Activated T-cell treated with anti-CD3 and anti-CD28 coated beads for 1 hour (primary cell): ENCODE data around the gene ENTREP3.
"Not testable (repeated sequence)": the region's sequence is repeated elsewhere in the genome, so short reads cannot be mapped to it uniquely, and the experiment has no call there.

Source experiments
- DNase-seq: peaks from one replicate; pipeline ENCODE4 v3.0.0-alpha.2; 2020; ENCODE audit warnings: low read depth

ENTREP3 gene

DNA sequence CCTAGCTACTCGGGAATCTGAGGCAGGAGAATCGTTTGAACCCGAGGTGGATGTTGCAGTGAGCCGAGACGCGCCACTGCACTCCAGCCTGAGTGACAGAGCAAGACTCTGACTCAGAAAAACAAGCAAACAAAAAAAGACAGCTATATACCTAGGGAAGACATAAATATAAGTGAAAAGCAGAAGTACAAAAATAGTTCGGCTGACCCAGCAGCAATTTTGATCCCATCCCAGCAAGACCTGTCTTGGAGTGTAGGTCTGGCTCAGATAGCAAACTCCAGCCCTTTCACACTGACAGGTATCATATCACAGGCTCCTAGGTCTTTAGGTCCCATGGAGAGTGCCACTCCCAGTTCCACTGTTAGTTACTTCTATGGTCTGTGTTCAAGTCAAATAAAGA, 32.2 kb downstream of the ENTREP3 start:
- no peak for DNase-seq

DNA sequence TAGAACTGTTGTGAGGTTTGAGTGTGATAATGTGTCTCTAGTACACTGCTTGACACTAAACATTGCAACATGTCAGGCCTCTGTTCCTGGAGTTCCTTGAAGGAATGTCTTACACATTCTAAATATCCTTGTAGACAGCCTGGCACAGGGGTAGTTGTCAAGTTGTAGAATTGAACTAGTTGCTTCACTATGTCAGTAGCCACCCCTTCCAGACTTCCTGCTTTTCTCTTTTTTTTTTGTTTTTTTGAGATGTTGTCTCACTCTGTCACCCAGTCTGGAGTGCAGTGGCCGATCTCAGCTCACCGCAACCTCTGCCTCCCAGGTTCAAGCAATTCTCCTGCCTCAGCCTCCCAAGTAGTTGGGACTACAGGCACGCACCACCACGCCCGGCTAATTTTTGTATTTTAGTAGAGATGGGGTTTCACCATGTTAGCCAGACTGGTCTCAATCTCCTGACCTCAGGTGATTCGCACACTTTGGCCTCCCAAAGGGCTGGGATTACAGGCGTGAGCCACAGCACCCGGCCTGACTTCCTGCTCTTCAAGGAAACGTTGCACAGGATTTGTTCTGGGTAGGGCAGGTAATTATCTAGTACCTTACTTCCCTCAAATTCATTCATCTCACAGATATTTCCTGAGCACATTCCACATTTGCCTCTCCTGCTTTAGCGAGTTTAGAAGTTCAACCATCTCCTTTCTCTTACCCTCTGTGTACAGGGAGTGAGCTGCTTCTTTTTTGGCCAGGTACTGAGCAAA, 34.9 kb downstream of the ENTREP3 start:
- DNase-seq, result not testable (repeated sequence)

DNA sequence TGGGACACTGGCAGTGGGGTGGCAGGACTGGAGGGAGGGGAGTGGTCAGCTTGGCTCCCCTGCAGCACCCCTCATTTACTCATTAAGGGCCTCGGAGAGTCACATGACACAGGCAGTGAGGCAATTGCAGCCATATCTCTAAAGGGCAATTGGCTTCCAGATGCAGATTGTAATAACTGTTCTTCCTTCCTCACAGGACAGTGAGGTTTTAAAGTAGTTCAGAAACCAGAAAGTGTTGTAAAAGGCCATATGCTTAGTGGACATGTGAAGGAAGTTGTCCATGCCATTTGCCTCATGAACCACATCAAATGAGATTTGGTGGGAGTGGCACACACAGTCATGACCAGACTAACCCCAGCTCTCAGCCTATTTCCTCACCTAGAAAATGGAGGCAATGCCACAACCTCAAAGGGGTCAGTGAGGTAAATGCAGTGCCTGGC, 35.7 kb downstream of the ENTREP3 start:
- no peak for DNase-seq

DNA sequence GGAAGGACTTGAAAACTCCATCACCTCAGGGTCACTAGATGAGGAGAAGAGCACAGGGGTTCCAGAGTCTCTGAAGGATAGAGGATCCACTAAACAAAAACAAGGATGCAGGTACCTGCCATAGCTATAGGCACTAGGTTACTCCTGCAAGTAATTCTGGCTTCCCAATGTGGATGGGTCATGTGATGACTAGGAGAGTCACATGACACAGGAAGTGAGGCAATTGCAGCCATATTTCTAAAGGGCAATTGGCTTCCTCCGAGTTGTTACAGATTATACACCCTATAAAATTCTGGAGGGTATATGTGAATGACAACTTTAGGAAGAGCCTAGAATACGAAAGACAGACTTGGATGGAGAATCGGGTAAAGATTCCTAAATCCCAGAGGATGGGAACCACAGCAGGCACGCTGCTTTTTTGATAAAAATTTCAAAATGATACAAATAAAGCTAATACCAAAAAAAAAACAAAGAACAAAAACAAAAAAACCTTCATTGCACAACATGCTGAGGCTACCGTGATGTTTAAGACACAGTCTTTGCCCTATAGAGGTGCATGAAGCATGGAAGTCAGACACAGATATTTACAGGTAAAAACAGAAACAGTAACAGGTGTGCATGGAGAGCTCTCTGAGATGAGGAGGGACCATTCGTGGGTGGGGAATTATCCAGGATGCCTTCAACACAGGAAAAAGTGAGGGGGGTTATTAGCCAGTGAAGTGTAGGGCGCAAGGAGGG, 36.3 kb downstream of the ENTREP3 start:
- DNase-seq, result no peak

DNA sequence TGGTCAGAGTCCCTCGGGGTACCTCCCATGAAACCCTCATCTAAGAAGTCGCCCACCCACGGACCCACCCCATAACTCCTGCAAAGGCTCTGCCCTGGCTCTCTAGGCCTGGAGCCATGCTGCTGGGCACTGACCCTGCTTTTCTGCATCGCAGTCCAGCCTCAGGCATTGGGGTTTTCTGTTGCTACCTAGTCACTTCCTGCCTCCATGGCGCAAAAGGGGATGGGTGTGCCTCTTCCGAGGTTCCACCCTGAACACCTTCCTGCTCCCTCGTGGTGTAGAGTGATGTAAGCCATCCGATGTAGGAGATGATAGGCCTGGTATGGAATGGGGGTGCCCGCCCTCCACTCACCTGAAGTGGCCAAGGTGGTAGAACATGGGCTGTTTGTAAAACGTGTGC, 40.6 kb downstream of the ENTREP3 start:
- DNase-seq, result not testable (repeated sequence)

DNA sequence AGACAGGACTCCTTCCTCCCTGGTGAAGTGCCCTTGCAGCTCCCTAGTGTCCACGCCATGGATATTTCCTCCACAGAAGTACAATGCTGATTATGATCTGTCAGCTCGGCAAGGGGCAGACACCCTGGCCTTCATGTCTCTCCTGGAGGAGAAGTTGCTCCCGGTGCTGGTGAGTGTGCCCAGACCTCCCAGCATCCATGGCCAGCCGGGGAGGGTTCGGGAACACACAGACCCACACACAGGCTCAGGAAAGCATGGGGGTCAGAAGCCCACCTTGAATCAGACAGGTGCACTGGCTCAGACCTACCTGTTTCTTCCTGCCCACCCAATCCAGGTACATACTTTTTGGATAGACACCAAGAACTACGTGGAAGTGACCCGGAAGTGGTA, 43.2 kb downstream of the ENTREP3 start:
- DNase-seq, result not testable (repeated sequence)

DNA sequence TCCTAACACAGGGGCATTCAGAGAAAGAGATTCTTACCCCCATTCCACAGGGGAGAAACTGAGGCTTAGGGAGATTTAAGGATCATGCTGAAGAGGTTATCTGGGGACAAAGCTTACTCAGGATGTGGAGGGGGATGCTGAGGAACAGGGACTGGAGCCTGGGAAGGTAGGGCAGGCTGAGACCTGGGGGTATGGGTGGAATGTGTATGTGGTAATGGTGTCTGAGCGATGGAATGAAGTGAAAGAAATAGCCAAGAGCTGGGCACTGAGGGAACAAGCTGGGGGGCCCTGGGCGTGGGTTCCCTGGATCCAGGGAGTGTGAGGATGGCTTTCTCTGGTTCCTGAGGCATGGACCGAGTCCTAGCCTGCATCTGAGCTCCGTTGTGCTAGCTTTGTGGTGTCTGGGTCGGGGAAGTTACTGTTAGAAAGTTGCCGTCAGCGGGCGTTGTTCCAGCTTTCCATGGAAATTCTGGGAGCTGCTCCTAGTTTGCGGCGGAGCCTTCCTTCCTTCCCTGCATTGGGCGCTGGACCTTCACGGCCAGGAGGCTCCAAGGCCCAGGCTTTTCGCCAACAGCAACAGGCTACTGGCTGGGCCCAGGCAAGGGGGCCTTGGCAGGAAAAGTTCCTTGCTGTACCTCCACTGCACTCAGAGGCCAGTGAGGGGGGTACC, 43.8 kb downstream of the ENTREP3 start:
- not testable (repeated sequence) for DNase-seq

DNA sequence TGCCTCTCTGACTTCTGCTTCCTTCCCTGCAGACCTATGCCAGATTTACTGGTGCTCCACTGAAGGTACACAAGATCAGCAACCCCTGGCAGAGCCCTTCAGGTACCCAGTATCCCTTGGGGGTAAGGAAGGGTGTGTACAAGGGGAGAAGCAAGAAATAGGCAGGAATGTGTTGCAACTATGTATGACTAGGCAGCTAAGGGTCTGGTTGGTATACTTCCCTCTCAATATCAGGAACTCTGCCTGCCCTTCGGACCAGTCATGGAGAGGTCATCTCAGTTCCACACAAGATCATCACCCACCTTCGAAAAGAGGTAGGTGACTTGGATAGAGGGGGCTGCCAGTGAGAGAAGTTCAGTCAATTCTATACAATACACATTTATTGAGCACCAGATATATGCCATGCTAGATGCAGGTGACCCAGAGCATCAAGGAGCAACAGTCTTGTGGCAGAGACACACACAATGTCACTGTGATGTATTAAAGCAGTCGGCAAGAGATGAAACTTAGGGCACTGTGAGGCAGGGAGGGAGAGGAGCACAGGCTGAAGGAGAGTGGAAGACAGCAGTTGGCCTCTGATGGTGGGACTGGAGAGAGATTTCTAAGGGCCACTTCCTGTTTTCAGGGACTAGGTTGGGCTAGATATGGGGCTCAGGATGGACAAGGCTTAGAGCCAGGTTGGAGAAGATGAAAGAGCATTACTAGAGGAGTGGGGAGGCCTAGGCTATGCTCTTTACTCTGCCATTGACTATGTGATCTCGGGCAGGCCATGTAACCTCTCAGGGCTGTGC, 44.8 kb downstream of the ENTREP3 start:
- DNase-seq, result no peak

DNA sequence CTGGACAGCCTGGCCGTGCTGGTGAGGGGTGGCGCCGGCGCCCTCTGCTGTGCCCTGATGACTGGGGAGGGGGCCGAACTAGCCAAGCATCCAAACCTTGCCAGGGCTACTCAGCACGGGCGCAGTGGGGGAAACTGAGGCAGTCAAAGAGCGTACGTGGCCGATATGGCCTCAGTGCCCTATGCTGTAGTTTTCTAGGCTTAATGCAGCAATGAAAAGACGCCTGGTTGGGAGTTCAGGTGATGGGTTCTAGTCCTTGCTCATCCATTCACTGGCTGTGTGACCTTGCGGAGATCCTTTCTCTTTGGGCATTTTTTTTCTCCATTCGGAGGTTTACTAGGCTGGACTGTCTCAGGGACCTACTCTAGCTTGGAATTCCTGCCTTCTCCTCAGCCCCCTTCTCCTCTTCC, 46.0 kb downstream of the ENTREP3 start:
- DNase-seq, result no peak

DNA sequence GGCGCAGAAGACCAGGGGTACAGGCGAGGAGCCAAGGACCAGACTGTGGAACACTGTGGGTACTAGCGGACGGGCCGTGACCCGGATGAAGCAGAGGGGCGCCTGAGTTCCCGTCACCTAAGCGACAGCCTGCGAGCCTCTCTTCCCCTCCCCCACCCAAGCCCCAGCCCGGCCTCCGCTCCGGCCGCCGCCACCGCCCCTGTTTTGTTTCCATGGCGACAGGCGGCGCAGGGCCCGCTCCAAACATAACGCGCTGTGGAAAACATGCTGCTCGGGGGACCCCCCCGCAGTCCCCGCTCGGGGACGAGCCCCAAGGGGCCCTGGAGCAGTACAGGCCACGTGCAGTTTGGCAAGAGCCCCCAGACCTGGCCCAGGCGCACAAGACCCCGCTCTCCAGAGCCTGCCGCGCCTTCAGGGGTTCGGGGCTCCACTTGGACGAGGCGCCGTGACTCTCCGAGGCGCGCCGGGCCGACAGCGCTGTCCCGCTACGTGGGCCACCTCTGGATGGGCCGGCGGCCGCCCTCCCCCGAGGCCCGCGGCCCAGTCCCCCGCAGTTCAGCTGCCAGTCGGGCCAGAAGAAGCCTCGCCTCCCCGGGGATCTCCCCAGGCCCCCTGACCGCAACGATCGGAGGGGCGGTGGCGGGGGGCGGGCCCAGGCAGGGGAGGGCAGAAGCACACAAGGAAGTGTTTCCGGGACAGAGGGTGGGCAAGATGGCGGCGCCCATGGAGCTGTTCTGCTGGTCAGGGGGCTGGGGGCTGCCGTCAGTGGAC, 46.6 kb downstream of the ENTREP3 start, which contains the start of gene MTX1:
MTX1 (plus strand) TSS at position 155 of the 771 bp plus-strand sequence; CDS start at position 265, 110 bp downstream.
- DNase-seq, result peak; percentile 83

DNA sequence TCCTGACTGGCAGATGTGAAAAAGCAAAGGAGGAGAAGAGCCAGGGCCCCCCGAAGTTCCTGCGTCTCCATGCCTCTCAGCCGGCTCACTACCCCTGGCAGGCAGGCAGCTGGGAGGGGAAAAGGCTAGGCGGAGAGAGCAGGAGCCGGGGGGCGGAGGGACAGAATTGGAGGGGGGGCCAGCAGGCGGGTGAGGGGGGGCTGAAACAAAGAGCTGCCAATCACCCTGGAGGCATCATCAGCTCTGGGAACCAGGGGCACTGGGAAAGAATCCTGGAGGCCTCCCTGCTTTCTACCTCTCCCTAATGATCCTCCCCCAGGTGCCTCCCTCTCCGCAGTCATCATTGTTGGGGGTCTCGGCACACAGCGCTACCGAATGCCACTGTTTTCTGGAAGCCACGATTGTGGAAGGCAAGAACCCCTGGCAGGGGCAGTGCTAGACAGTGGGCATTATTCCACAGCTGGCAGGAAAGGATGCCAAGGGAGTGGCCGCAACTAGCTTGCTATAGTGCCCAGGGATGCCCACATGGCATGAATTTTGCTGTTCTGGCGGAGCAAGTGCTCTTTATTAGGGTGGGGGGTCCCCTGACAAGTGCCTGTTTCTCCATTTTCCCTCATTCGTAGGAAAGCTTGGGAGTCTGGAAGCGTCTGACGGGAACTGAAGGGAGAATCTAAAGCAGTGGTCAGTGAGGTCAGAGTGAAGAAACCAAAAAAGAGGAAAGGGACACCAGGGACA, 47.3 kb downstream of the ENTREP3 start, which contains the start of gene THBS3:
THBS3 (minus strand) TSS at position 92 of the 735 bp plus-strand sequence; CDS start at position 71, 21 bp downstream.
- DNase-seq, result no peak

DNA sequence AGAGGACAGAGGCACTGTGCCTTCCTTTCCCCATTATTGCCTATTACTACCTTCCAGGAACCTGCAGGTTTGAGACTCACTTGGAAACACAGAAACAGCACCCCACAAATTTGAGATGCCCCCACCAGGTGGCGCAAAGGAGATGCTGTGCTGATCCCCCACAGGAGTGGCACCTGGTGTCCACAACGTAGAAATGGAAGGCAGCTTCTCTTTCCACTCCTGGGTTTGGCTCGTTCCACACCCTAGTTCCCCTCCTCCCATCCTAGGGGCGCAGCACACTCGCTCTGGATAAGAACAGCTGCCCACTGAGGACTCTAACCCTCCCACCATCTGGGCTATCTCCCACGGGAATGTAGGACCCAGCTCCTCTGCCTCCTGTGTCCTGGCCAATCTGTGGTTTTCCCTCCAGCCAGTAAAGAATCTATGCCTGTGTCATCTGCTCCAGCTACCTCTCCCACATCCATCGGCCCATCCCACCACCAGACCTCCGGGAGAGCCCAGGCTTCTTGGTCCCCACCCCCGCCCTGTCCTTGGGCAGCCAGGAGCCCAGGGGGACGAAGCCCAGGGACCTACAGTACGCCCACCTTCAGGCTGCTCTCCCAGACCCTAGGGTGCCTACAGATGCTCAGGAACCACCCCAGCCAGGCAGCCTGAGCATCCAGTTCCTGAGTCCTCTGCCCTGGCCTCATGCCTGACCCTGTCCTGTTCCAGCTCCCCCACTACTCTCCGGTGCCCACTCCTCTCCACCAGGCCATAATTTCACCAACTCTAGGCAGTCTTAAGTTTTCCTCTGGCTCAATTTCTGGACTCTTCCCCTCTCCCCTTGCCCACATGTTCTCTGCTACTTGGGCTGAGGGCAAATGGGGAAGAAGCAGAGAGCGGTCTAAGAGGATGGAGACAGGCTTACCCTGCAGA, 48.1 kb downstream of the ENTREP3 start:
- DNase-seq, result peak; percentile 90

DNA sequence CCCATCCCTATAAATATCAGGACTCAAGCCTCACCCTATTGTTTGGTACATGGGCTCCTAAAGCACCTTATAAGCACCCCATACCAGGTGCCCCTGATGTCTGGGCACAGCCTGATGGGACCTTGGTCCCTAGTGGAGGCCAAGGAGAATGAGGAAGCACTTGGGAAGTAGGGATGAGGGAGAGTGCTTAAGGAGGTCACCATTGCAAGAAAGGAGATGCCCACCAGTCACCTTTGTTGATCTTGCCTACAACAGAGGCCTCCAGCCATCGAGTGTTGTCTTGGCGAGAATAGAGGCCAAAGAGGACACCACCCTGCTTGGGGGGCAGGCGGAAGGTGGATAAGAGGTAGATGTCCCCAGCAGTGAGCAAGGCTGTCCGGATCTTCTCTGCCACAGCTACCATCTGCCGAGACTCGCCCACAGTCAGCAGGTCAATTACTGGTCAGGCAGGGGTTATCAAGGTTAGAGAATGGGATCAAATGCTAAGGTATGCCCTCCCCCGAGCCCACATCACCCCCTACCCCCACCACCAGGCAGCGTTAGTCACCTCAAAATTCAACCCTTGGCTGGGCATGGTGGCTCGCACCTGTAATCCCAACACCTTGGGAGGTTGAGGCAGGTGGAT, 49.2 kb downstream of the ENTREP3 start:
- DNase-seq, result no peak

DNA sequence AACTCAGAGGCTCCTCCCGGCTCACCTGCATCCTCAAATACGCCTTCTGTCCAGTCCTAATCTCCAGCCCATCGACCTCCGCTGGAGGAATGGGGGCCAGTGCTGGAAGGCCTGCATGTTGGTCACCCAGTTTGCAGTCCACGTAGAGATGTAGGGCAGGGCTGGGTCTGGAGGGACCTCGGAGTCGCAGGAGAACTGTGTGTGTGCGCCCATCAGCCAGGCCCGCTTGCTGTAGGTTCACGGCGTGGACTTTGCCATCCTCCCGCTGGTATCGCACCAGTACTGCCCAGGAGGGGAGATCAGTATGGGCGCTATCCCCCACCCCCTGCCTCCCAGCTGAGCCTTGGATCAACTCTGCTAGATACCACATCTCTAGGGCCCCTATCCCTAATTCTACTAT, 50.2 kb downstream of the ENTREP3 start:
- DNase-seq, result no peak

DNA sequence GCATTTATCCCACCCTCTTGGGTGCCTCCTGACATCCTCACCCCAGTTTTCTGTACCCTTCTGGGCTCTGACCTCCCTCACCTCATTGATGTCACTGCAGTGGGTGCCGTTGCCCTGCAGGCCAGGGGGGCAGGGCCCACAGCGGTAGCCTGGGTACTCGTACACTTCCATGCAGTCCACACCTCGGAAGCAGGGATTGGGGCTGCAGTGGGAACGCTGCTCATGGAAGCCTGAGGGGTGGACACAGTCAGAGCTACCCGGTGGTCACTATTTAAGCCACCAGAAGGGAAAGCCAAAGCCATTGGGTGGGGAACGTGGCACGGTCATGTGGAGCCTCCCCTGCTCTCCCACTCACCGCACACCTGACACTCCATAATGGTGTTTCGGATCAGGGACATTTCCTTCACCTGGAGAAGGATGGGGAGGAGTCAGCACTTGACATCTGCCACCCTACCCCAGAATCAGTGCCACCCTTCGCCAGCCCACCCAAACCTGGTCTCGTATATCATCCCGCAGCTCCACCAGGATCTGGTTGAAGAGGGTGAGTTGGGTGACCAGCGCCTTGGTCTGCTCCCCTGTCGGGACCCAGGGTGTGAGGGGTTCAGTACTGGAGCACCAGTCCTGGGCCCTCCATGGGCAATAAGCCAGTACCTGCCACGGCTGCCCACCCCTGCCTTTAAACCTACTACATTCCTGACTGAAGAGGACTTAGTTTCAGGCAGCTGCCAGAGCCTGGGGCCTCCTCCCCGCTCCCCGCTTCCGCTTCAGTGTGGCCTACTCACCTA, 52.4 kb downstream of the ENTREP3 start:
- no peak for DNase-seq

DNA sequence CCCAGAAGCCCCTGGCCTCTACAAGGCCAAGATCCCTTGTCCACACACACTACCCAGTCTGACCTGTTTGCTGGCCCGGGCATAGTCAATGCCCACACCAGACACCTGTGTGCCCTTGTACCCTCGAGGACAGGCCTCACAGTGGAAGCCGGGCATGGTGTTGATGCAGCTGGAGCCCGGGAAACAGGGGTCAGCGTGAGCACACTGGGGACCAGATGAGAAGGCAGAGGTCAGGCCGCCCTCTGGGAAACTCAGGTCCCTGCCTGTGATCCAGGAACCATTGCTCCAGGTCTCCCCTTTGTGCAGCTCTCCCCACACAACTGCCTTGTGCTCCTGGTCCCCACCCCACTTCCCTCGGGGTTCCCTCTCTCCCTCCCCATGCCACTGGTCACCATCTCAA, 53.1 kb downstream of the ENTREP3 start:
- no peak for DNase-seq

DNA sequence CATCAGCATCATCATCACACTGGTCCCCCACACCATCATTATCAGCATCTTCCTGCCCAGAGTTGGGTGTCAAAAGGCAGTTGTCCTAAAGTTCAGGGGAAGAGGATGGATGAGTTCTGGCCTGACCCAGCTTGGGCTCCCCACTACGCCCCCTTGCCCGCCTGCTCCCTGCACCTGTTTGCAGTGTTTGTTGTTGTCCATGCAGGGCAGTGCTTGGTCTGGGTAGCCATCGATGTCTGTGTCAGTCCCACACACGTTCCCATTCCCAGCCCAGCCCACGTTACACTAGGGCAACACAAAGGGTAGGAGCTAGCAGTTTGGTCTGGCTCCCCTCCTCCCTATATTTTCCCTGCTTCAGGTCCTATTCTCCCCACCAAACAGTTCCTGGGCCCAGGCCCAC, 54.4 kb downstream of the ENTREP3 start:
- no peak for DNase-seq

DNA sequence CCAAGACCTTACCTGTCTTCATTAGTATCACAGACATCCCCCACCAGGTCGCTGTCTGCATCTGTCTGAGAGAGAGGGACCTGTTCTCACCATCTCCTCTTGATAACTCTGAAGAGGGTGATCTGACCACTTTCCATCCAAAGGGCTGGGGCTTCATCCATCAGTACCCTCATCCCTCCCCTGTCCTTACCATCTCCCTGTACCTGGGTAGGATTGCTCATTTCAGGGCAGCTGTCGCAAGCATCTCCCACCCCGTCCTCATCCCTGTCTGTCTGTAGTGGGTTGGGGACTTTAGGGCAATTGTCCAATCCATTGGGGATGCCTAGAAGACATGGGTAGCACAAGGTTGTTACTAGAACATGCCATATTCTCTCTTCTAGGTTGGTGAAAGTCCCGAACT, 55.5 kb downstream of the ENTREP3 start:
- no peak for DNase-seq
